ENCODE measurements around the gene PDS5B. TPM values are rescaled to one million over a fixed set of nuclear protein-coding genes. Genes with fewer than 3 reads are reported as not detected.

PDS5B gene
- total RNA-seq, 2 experiments from 2014 or later = 45.8 to 47.5 TPM

DNA sequence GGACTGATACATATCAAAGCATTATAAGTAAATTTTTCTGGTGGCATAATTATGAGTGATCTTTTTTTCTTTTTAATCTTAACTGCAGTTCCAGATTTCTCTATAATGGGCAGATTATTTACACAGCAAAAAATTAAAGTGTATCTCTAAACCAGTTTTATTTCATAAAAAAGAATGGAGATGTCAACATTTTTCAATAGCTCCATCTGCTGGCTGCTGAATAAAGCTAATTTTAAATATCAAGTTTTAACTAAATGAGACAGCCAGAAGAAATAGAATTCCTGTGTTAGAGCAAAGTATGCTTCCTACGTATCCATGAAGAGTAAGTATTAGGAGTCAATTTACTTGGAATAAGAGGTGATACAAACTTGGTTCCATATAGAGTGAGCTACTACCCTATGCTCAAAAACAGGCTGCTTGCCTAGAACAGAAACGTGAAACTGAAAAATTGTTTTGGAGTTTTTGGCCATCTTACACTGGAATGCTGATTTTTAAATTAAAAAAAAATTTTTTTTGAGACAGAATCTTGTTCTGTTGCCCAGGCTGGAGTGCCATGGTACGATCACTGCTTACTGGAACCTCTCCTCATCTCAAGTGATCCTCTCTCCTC, 5.0 kb upstream of the PDS5B start:
- Mint-ChIP-seq H3K9me3 (peaks cover 9% of the 10 kb centered on the region), H3K36me3 (peaks cover 4% of the 10 kb centered on the region), H3K27me3 (peaks cover 4% of the 10 kb centered on the region), H3K4me1 (peaks cover 9% of the 10 kb centered on the region), H3K27ac (no peak overlapping the region), H3K4me3 (no peak overlapping the region)
- DNase-seq = no peak

DNA sequence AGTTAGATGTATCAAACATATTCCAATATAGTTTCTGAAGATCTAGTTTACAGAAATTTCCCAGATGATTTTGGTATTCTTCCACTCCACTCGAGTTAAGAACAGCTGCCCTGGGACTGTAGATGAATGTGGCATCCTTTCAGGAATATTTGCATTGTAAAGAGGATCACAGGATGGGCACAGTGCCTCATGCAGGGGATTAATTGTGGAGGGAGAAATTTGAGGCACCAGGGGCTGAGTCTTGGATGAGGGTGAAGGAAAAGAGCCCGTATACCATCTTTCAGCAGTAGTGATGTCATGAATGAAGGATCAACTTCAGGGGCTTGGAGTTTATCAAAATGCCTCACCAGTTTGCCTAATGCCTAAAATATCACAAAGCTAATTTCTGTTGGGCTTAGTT, 4.0 kb upstream of the PDS5B start:
- peaks cover under 1% of the 10 kb centered on the region for H3K36me3 Mint-ChIP-seq
- peaks cover 4% of the 10 kb centered on the region for H3K27me3 Mint-ChIP-seq
- no peak for DNase-seq
- H3K9me3 Mint-ChIP-seq = peaks cover 4% of the 10 kb centered on the region
- peaks cover 9% of the 10 kb centered on the region for H3K4me1 Mint-ChIP-seq
- H3K4me3 Mint-ChIP-seq = no peak overlapping the region
- H3K27ac Mint-ChIP-seq = no peak overlapping the region

DNA sequence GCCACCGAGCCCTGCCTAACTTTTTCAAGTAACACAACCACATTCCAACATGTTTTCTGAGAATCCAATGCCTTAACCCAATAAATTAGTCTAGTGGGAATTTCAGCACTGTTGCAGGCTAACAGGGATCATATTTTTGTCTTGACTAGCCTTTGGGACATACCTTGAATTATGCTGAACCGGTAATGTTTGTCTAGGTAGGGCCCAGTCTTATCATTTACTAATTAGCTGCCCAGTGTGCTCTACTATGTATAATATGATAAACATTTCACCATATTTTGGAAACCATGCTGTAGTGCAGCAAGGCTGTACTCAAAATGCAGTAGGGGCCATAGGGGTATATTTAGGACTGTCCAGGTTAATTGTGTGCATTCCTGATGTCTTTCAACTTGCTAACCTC, 3.3 kb upstream of the PDS5B start:
- Mint-ChIP-seq H3K27ac (no peak overlapping the region), H3K9me3 (no peaks in the 10 kb centered on the region), H3K4me3 (no peak overlapping the region), H3K4me1 (peaks cover 13% of the 10 kb centered on the region), H3K36me3 (peaks cover 2% of the 10 kb centered on the region), H3K27me3 (peaks cover 4% of the 10 kb centered on the region)
- DNase-seq = no peak

DNA sequence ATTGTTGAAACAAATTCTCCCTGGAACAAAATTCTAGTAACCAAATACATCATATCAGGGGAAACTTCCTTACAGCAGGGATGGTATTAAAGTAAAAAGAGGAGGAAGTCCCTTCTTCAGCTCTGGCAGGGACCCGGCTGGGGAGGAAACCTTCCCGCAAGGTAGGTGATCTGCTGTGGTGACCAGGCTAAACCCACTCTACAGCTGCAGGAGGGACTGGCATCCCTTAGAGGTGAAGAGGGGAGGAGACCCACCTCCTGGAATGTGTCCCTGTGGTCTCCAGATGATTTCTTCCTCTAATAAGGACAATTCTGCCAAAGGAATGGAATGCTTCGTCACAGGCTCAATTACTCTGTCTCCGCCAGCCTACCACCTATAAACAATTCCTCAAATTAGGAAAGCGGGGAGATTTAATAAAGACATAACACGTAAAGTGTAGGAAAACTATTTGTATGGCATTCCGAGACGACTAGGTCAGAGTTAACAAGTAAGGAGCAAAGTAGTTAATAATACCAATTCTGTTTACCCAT, 637 bp upstream of the PDS5B start:
- peak overlapping the region; percentile 82 for H3K4me3 Mint-ChIP-seq
- peaks cover 35% of the 10 kb centered on the region for H3K4me1 Mint-ChIP-seq
- no peaks in the 10 kb centered on the region for H3K9me3 Mint-ChIP-seq
- DNase-seq = no peak
- H3K27me3 Mint-ChIP-seq = peaks cover 4% of the 10 kb centered on the region
- H3K27ac Mint-ChIP-seq = peak overlapping the region; percentile 70
- H3K36me3 Mint-ChIP-seq = peaks cover 8% of the 10 kb centered on the region

DNA sequence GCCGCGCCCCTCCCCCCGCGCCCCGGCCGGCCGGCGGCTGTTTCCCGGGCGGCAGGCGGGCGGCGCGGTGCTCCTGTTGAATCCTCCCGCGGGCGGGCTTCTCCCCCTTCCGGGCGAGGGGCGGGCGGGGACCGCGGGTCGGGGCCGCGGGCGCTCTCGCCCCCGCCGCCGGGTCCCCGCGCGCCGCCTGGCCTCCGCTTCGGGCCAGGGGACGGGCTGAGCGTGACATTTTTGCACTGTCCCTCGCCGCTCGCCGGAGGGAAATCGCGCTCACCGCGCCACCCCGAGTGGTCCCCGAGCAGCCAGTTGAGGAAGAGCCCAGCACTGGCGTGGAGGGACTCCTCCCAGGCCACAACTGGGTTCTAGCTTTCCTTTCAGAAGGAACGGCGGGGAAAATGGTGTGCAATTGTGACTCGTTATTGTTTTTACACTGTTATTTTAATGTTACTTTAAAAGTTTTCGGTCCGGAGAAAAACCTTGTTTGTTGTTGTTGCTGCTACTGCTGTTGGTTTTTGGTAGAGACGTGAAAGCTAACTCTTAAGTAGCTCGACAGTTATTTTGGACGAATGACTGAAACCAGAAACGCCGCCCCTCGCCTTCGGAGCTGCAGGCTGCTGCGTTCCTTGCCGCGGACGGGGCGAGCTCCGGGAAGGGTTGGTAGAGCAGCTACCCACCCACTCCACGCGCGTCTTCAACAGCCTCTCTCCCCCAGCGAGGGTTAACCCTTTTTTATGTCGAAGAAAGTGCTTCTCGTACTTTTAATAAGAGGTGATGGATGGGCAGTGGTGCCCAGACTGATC, 959 bp downstream of the PDS5B start:
- peaks cover 43% of the 10 kb centered on the region for H3K4me1 Mint-ChIP-seq
- H3K9me3 Mint-ChIP-seq = no peaks in the 10 kb centered on the region

DNA sequence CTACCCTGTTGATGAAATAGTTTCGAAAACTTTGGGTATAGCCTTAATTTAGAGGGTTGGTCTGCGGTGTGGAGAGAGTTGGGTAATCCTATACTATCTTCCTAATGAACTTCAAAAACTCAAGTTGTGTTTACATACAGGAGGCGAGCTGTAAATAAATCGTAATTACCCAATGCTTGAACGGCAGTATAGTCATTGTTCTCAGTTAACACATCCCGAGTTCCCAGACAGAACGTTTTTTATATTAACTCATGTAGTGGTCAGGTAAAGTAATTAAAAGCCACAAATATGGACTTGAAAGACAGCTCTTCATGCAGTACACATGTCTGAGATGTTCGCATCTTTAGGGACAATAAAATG, 1.5 kb downstream of the PDS5B start:
- no peaks in the 10 kb centered on the region for H3K9me3 Mint-ChIP-seq
- H3K4me3 Mint-ChIP-seq = peak overlapping the region; percentile 87
- peaks cover 8% of the 10 kb centered on the region for H3K36me3 Mint-ChIP-seq
- H3K27me3 Mint-ChIP-seq = peaks cover 4% of the 10 kb centered on the region
- DNase-seq = no peak
- H3K27ac Mint-ChIP-seq = peak overlapping the region; percentile 86
- H3K4me1 Mint-ChIP-seq = peaks cover 47% of the 10 kb centered on the region

More for the DNA sequence above, 959 bp downstream of the PDS5B start:
- Mint-ChIP-seq H3K4me3 (peak overlapping the region; percentile 87), H3K27me3 (peaks cover 4% of the 10 kb centered on the region), H3K27ac (peak overlapping the region; percentile 86), H3K36me3 (peaks cover 8% of the 10 kb centered on the region)
- DNase-seq = peak; percentile 64

DNA sequence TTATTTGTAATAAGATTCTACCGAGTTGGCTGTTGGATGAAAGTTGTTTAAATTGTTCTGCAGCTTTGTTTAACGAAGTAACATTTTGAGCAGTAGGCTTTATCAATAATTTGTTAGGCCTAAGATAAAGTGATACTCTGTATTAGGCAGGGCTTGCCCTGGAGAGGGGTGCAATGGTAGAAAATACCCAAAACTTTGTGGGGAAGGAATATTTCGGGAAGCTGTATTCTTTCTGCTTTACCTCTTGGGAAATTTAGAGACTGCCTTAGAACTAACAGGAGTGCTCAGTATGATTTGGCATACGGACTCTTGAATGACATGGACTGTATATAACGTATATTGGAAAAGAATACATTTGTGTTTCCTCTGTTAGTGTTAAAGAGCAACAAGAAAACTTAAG, 2.5 kb downstream of the PDS5B start:
- Mint-ChIP-seq H3K4me1 (peaks cover 49% of the 10 kb centered on the region), H3K27me3 (peaks cover 4% of the 10 kb centered on the region), H3K36me3 (peaks cover 8% of the 10 kb centered on the region), H3K4me3 (peak overlapping the region; percentile 72), H3K9me3 (no peaks in the 10 kb centered on the region), H3K27ac (peak overlapping the region; percentile 56)
- no peak for DNase-seq

DNA sequence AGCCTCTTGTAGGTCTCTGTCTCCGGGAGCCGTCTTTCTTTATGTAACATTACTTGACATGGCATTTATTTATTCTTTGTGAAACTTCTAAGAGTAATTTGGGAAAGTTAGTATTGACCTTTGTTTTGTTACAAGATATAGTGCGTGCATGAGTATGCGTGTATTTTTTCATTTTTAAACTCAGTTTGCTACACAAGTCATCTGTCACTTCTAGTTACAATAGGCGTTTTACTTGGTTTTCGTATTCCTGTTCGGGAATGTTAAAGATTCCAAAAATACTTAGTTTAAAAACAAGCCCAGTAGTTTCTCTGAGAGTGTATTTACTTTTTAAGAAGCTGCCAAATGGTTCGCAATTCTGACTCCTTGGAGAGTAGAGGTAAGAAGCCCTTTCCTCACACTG, 3.2 kb downstream of the PDS5B start:
- Mint-ChIP-seq H3K27me3 (peaks cover 4% of the 10 kb centered on the region), H3K9me3 (no peaks in the 10 kb centered on the region), H3K4me3 (no peak overlapping the region), H3K36me3 (peaks cover 8% of the 10 kb centered on the region), H3K4me1 (peaks cover 53% of the 10 kb centered on the region), H3K27ac (no peak overlapping the region)
- no peak for DNase-seq

DNA sequence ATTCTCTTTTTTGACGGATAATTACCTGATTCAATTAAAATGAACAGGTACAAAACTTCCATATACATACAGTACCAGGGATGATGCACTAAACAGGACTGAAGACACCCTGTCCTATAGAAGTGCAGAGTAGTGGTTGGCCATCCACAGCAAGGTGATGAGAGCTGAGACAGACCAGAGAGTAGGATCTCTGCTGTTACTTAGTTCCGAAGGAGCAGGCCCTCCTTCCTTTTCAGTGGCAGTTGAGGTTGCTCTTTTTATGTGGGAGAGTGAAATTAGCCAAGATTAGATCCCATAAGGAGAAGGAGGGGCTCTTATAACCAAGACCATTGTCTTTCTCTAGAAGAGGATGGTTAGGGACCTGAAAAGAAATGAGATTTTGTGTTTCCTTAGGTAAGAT, 4.0 kb downstream of the PDS5B start:
- H3K4me3 Mint-ChIP-seq = no peak overlapping the region
- no peak for DNase-seq
- no peaks in the 10 kb centered on the region for H3K9me3 Mint-ChIP-seq
- H3K36me3 Mint-ChIP-seq = peaks cover 8% of the 10 kb centered on the region
- H3K4me1 Mint-ChIP-seq = peaks cover 54% of the 10 kb centered on the region
- no peaks in the 10 kb centered on the region for H3K27me3 Mint-ChIP-seq
- H3K27ac Mint-ChIP-seq = no peak overlapping the region

DNA sequence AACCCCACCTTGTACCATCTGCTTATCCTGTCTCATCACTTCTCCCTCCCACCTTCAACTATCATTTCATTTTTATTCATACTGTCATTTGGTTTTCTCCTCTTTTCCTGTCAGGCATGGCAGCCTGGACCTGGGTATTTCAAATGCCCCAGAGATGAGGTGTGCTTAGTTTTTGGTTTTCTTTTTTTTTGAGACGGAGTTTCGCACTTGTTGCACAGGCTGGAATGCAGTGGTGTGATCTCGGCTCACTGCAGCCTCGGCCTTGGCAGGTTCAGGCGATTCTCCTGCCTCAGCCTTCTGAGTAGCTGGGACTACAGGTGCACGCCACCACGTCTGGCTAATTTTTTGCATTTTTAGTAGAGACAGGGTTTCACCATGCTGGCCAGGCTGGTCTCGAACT, 5.8 kb downstream of the PDS5B start:
- Mint-ChIP-seq H3K36me3 (peaks cover 11% of the 10 kb centered on the region), H3K9me3 (no peaks in the 10 kb centered on the region), H3K4me3 (no peak overlapping the region), H3K27me3 (no peaks in the 10 kb centered on the region), H3K4me1 (peaks cover 58% of the 10 kb centered on the region), H3K27ac (no peak overlapping the region)
- no peak for DNase-seq

DNA sequence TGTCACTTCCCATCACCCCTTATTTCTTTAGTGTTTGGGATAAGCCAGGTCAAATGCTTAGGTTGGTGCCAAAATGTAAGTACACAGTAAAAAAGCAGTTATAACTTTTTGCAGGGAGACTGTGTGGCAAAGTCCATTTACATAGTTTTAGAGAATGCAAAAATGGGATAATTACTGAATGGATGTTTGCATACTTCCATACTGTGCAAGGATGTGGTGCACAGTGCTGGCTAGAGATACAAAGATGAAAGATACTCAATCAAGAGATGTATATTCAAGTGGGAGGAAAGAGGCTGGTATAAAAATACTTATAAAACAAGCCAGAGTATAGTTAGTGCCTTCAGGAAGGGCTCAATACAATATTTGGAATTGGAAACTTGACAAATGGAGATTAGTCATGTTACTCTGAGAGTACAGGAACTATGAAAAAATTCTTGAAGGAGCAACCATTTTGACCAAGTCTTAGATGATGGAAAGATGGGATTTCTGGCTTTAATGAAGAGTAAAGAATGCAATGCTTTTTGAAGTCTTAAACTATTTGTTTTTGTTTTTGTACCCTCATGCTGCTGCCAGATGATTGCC, 8.0 kb downstream of the PDS5B start:
- peaks cover 8% of the 10 kb centered on the region for H3K36me3 Mint-ChIP-seq
- no peaks in the 10 kb centered on the region for H3K27me3 Mint-ChIP-seq
- H3K27ac Mint-ChIP-seq = no peak overlapping the region
- no peak for DNase-seq
- no peak overlapping the region for H3K4me3 Mint-ChIP-seq
- H3K4me1 Mint-ChIP-seq = peaks cover 44% of the 10 kb centered on the region
- no peaks in the 10 kb centered on the region for H3K9me3 Mint-ChIP-seq

DNA sequence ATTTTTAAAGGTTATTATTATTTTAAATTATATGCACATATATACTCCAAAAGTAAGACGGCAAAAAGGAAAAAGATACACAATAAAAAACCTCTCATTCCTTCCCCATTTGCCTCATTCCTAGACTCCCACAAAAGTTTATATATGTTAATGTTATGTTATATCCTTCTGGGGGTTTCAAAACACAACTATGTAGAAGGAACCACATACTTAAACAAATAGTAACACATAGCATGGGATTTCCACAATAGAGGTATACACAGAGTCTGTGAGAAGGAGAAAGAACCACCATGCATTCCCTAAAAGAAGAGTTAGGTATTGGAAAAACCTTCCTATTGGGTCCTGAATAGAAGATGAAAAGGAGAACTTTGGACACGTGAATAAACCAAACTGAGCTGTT, 9.1 kb downstream of the PDS5B start:
- H3K9me3 Mint-ChIP-seq = peaks cover 5% of the 10 kb centered on the region
- no peak overlapping the region for H3K27ac Mint-ChIP-seq
- peaks cover 42% of the 10 kb centered on the region for H3K4me1 Mint-ChIP-seq
- H3K4me3 Mint-ChIP-seq = no peak overlapping the region
- DNase-seq = no peak
- no peaks in the 10 kb centered on the region for H3K27me3 Mint-ChIP-seq
- peaks cover 14% of the 10 kb centered on the region for H3K36me3 Mint-ChIP-seq

DNA sequence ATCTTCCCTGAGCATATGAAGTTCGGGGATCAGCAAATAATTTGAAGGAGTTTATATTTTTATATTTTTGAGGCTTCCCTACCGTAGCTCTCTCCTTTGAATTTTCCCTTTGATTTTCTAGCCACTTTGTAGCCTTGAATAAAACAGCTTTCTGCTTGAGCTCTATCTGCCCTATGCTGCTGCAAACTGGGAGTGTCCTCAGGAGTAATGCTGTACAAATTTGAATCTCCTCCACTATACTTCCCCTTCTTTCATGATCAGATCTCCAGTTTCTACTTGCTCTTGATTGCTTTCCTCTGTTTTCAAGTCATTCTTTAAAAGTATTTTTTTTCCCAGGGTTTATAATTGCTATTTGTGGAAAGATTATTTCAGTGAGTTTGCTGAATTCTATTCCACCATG, 14.6 kb downstream of the PDS5B start:
- Mint-ChIP-seq H3K4me3 (no peak overlapping the region), H3K27me3 (no peaks in the 10 kb centered on the region), H3K9me3 (peaks cover 31% of the 10 kb centered on the region), H3K4me1 (peaks cover 26% of the 10 kb centered on the region), H3K27ac (no peak overlapping the region), H3K36me3 (peaks cover 51% of the 10 kb centered on the region)
- DNase-seq = no peak

DNA sequence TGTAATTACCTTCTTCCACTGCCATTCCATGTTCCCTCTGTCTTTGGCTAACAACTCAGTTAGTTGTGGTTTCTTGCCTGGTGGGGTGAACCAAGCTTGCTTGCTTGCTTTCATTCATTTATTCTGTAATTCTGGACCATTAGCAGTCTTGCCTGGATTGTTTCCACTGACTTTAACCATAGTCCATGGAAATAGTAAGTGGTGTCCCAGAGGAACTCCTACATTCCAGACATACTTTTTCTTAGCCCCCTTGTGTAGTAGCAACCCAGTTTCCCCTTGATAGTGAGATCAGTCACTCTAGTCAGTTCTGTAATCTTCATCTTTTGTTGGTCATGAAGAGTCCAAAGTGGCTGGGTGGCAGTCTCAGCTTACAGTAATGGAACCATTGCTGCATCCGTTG, 23.2 kb downstream of the PDS5B start:
- Mint-ChIP-seq H3K4me3 (no peak overlapping the region), H3K4me1 (peaks cover 30% of the 10 kb centered on the region), H3K27ac (no peak overlapping the region), H3K9me3 (peaks cover 26% of the 10 kb centered on the region), H3K27me3 (no peaks in the 10 kb centered on the region), H3K36me3 (peaks cover 53% of the 10 kb centered on the region)
- DNase-seq = no peak

DNA sequence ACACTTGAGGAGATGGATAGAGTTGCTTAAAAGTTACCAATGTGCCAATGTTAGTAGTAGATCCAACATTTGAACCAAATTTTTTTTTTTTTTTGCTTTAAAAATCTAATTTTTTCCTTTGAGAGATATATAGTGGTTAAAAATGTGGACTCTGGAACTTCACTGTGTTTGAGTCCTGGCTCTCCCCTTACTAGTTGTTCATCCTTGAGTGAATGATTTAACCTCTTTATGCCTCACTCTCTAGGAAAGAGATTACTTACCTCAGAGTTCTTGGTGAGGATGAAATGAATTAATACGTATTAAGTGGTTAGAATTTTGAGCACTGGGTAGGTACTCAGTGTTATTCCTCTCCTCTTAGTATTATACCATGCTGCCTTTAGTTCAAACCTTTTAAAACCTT, 24.3 kb downstream of the PDS5B start:
- Mint-ChIP-seq H3K27ac (no peak overlapping the region), H3K4me3 (no peak overlapping the region), H3K36me3 (peaks cover 52% of the 10 kb centered on the region), H3K27me3 (no peaks in the 10 kb centered on the region), H3K9me3 (peaks cover 20% of the 10 kb centered on the region), H3K4me1 (peaks cover 34% of the 10 kb centered on the region)
- DNase-seq = no peak

Measured in activated naive CD8-positive, alpha-beta T cell treated with anti-CD3 and anti-CD28 coated beads for 36 hours (primary cell).